HG02981 (cell line): ENCODE measurements around the gene ARHGAP31.
A peak's percentile ranks its signal among the peaks of the same experiment; 100 is the strongest.

ENCODE experiments used
- ATAC-seq: cut with Tn5 transposase; IDR thresholded peaks from one replicate; pipeline ENCODE4 v1.9.1; 2021; ENCODE audit warnings: mild to moderate bottlenecking, moderate library complexity; ENCODE audit not compliant: unreplicated experiment

Gene ARHGAP31

DNA sequence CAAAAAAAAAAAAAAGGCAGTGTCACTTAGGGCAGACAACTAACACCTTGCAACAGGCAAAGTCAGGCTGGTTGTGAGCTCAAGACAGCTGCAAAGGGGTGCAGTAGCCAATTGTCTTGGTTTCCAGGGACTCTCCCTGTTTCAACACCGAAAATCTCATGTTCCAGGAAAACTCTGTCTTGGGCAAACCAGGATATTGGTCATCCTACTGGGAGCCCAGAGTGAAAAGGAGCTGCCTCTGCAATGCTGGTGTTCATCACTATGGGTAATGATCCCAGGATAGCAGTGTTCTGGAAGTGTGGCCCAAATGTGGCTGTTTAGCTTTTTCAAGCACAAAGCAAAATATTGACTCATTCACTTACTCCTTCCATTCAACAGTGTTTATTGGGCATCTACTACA, 82.6 kb downstream of the ARHGAP31 start:
- no peak for ATAC-seq

DNA sequence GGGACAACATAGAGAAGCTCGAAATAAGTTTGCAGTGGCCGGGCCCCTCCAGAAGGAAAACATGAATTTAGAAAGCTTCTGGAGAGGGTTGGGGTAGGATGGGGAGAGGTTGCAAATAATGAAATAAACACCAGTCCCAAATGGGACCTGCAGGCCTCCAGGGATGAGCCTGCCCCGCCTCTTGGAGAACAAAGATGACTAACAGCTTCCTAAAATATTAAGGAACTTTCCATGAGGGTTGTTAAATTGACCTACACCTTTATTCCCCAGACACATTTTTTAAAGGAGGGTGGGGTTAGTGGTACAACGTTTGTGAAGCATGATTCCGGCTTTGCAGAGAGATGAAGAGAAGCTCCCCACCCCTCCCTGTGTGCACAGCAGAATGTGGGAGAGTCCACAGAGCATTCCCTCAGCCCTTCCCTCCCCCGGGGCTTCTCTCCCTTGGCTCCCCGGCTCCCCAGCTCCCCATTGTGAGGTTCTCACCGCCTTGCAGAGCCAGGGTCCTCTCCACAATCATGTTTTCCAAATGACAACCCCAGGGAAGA, 84.1 kb downstream of the ARHGAP31 start:
- no peak for ATAC-seq

DNA sequence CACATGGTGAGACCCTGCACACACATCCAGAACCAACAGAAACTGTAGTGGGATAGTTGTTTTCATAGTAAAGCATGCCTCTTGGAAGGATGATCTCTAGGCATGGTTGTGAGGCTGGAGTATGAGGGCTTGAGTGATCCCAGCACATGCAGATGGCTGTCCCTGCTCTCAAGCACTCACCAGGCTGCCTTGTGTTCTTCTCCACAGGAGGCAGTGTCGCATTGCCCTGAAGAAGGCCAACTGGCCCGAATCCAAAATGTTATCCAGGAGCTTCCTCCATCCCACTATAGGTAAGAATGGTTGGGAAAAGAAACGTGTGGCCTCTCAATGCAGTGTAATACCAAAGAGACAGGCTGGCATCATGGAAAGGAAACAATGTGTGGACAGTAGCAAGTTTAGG, 86.5 kb downstream of the ARHGAP31 start:
- no peak for ATAC-seq

DNA sequence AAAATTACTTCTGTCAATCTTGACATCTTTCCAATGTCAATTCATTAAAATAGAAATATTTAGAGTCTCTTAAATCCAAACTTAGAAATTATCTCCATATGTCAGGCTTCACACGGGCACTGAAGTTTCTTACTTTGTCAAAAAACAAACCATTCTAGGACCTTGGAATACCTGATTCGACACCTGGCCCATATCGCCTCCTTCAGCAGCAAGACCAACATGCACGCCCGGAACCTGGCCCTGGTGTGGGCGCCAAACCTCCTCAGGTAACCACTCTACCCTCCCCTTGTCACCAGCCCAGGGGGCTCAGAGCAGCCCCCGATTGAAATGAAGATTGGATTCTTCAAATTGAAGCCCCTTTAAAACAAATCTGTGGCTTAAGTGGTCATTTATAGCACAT, 88.0 kb downstream of the ARHGAP31 start:
- ATAC-seq = no peak

DNA sequence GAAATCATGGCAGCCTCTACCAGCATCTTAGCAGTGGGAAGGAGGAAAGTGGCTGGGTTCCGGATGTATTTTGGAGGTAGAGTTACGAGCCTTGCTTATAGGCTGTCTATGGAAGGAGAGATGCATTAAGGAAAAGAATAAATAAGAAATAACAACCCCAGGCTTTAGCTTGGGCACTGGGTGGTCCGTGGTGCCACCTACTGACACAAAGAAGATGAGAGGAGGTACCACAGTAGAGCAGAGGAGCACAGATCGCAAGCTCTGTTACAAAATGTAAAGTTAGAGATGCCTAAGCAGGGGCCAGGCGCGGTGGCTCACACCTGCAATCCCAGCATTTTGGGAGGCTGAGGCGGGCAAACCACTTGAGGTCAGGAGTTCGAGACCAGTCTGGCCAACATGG, 94.4 kb downstream of the ARHGAP31 start:
- ATAC-seq = no peak

DNA sequence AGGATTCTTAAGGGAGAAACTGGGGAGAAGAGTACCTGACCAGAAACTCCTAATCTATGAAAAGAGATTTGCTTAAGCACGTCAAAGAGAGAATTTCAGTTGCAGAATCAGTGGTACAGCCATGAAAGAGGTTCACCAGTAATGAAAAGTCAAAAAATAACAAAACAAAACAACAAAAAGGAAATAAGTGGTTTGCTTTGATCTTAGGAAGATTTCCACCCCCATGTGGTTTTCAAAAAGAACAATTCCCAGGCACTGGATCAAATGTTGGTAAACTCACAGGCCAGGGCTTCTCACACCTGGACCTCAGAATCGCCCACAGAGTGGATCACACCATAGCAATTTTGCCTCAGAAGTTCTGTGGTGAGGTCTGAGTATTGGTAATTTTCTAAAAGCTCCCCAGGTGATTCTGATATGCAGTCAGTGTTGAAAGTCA, 101.8 kb downstream of the ARHGAP31 start:
- ATAC-seq = peak; percentile 64

DNA sequence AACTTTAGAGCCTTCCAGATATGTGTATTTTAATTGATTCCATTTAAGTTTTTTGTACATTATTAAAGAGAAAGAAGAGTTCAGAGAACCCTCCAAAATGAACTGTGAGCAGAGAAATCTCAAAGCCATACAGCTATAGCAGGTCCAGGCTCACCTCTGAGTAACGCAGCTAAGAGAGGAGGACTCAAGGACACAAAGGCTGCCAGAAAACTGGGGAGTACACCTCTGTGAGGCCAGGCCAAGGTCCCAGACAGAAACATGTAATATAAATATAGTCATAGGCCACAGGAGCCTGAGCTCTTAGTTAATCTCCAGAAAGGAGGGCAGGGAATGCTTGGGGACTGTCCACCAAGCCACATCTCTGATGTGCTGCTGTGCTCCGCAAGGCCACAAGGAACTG, 102.7 kb downstream of the ARHGAP31 start:
- no peak for ATAC-seq

DNA sequence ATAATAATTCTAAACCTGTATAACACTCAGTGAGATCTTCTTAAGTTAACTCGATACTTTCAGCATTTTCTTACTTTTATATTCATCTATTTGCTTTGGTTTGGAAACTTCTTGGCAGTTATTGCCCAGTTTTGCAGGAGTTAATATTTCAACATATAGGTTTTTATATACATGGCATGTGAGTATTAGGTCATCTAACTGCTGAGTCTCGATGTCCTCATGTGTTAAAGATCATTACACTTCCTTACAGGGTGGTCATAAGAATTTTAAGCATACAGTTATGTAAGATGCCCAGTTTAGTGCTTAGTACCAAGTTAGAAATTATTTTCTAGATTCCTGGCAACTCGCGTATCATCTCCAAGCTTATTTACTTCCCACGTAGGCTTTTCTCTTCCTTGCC, 106.3 kb downstream of the ARHGAP31 start:
- no peak for ATAC-seq

DNA sequence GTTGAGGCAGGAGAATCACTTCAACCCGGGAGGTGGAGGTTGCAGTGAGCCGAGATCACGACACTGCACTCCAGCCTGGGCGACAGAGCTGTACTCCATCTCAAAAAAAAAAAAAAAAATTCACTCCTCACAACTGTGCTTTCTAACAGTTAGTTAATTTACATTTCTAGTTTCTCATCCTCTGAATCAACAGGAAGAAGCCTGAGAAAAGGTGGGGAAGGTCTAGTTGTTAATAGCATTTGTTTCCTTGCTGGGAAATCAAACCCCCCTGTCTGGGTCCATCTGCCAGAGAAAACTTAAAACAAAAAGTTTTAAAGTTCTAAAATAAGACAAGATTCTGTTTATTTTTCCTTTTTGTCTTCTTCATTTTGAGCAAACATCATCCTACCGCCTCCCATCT, 106.9 kb downstream of the ARHGAP31 start:
- peak; percentile 40 for ATAC-seq

DNA sequence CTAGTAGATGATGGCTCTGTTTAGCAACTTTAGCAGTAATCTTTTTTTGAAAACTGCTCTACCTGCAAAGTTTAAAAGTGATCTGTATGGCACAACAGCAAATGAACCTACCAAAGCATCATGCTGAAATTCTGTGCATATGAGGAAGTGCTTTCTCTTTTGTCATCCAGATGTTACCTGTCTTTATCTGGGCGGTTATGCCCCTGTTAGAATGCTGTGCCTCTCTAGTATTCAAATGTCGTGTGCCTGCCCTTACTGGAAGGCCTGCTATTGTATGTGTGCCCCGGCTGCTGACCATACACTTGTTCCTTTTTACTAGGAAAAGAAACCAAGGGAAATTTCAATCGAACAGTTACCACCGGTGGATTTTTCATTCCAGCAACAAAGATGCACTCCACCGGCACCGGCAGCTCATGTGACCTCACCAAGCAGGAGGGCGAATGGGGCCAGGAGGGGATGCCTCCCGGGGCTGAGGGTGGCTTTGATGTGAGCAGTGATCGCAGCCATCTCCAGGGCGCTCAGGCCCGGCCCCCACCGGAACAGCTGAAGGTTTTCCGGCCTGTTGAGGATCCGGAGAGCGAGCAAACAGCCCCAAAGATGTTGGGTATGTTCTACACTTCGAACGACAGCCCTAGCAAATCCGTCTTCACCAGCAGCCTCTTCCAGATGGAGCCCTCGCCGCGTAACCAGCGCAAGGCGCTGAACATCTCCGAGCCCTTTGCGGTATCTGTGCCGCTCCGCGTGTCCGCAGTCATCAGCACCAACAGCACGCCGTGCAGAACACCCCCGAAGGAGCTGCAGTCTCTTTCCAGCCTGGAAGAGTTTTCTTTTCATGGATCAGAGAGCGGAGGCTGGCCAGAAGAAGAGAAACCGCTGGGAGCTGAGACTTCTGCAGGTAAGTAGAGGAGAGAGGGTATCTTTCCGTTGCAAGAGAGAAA, 107.6 kb downstream of the ARHGAP31 start:
- peak; percentile 52 for ATAC-seq

DNA sequence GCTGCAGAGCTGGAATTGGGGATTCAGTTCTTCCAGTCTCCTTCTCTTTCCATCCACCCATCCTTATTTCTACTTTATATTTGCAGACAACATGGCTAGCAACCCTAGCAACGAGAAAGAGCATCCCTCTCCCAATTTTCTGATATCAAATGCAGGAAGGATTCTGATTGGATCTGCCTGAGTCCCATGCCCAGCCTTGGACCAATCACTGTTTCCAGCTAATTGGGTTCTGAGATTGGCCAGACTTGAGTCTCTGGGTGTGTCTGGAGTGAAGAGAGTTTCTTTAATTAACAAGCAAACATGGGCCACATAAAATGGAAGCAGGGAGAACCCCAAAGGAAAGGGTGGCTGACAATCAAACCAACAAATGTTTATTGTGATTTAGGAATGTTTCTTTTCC, 108.6 kb downstream of the ARHGAP31 start:
- no peak for ATAC-seq

DNA sequence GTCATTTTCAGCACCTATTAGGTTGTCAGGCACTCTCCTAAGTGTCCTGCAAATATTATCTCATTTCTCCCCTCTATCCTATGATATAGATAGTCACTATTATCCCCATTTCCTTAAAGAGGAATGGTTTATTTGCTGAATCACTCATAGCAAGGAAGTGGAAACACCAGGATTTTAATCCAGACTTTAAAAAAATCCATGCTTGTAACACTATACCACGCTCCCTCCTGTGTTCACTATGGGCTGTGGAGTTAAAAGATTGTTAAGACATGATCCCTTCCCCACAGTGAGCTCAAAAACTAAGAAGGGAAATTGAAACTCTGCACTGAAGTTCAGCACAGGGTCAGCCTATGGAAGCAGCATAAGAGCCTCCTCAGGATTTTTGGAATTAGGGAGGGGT, 109.0 kb downstream of the ARHGAP31 start:
- no peak for ATAC-seq

DNA sequence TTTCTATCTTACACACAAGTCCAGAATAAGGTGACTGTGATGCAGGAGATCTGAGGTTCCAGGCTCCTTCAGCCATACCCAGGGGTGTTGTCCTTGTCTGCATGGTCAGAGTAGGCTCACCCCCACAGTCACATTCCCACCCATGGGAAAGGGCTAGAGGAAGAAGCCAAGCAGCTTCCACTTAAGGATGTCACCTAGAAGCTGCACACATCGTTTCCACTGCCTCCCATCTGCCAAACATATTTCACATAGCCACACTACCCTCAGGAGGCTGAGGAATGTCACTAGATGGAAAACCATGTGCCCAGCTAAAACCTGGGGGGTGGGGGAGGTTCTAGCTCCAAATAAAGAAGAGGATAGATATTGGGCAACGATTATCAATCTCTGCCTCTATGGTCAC, 111.1 kb downstream of the ARHGAP31 start:
- ATAC-seq = no peak

DNA sequence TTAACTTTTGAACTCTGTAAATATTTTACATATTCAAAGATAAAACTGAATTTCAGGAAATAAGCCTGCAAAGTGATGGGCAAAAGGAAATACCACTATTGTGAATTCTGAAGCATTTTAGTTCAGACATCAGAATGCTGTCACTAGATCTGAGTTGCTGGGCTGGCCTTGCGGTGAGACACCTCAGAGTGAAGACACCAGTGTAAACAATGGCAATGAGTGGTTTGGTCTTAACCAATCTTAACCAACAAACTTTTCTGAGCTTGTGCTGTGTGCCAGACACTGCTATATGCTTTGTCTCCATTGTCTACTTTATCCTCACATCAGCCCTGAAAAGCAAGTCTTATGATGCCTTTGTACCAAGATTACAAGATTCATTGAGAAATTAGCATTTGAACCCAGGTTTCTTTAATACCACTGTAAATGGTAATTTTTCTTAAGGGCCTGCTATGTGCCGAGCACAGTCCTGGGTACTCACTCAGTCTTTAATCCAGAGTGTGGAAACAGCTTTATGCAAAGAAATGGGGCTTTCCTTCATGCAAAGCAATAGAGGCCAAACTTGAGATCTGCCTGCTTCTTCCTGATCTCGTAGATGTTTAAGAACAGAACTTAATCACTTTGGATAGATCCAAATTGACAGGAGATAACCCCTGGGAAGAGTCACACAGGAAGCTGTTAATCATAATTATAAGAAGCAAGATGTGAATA, 114.2 kb downstream of the ARHGAP31 start:
- ATAC-seq = no peak

DNA sequence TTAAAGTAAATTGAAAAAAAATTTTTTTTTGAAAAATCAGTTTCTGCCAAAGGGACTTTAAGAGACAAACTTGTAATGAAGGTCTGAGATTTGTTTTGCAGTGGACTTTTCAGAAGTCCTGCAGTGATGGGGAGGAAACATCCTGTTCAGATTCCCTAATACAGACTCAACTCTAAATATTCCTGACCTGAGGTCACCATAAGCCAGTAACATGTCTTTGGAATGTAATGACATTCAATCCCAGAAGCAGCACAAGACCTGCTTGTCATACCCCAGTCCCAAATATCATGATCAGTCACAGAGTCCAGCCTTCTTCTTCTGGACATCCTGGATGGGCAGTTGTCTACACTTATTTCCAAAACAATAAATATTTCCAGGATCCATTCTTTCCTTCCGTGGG, 115.7 kb downstream of the ARHGAP31 start:
- ATAC-seq = no peak

DNA sequence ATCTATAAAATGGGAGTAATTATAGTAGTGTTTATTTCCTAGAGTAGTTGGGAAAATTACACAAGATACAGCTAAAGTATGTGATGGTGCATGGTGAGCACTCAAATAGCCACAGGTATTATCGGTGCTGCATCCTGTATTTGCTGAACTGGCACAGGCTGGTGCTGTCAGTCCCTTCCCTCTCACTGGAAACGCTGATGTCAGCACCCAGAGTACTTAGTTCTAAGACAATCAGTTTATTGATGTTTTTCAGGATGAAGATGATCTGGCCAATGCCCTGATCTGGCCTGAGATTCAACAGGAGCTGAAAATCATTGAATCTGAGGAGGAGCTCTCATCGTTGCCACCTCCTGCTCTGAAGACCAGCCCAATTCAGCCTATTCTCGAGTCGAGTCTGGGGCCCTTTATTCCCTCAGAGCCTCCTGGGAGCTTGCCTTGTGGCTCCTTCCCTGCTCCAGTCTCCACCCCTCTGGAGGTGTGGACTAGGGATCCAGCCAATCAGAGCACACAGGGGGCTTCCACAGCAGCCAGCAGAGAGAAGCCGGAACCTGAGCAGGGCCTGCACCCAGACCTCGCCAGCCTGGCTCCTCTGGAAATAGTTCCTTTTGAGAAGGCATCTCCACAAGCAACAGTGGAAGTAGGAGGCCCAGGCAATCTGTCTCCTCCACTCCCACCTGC, 119.6 kb downstream of the ARHGAP31 start:
- no peak for ATAC-seq

DNA sequence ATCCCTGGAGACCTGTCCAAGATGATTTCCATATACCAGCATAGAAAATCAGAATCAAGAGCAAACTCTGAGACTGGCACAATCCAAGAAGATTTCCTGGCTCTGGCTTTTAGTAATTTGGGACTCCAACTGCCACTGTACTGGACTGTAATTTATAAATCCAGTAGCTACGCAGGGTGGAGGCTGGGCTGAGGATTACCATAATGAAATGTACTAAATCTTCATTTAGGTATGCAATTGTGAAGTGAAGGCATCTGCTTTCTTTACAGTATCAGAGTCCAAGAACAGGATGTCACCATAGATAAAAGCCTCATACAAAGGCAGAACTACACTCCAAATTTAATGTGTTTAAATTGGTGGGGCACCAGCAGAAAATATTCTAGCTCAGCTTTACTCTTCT, 122.7 kb downstream of the ARHGAP31 start:
- ATAC-seq = no peak

DNA sequence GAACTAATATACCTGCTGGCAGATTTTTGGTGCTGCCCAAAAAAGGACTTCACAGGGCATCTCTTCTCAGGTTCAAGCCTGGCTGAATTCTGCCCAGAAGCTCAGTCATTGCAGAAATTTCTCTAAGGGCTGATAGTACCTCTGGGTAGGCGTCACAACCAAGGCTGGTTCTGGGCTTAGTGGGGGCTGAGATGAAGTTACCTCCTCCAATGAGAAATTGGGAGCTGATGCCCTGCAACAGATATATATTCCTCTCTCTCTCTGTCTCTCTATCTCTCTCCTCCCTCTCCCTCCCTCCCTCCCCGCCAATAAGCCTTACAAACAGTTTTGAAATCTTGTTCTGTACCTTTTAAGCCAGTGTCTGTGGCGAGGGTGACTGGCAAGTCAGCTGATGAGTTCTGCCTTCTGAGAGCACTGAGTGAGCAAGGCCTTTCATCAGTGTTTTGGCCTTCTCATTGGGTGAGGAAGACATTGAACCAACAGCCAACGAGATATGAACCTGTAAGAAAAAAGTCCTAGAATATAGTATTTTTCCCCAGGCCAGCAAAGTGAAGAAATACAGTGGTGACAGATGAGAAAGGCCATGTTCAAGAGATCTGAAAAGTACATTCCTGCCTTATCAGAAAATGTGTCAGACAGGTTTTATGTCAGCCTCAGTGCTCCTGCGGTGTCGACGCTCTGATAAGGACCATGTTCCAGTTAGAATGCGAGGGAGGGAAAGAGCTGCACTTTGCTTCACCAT, 123.8 kb downstream of the ARHGAP31 start:
- no peak for ATAC-seq

DNA sequence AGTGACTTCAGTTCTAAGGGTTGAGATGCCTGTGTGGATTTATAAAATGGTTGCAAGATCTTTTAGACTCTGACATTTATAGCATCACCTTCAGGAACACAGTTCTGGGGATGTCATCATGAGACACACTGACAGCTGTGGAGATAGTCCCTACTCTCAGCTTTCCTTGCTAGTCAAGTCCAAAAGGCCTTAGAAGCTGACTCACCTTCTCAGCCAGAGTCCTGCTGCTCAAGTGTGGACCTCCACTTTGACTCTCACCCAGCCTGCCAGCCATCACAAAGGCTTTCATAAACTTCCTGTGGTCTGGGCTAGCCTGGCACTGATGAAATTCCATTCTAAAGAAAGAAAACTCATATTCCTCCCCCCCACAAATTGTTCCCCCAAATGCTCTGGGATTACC, 124.5 kb downstream of the ARHGAP31 start:
- ATAC-seq = no peak

DNA sequence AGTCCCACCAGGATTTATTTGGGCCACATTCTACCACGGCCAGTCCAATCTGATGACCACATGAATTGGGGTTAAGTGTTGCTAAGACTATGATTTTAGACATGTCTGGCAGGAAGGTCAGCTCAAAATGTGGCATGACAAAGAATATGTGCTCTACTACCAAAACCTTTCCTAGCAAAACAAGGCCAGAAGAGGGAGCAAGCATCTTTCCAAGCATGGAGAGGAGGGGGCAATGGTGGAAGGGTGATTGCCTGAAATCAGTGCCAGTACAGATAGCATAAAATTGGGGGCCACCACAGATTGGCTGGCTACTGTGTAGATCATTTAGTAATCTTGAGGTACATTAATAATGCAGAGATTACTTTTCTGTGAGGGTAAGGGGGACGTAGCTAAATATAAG, 126.0 kb downstream of the ARHGAP31 start:
- ATAC-seq = no peak

DNA sequence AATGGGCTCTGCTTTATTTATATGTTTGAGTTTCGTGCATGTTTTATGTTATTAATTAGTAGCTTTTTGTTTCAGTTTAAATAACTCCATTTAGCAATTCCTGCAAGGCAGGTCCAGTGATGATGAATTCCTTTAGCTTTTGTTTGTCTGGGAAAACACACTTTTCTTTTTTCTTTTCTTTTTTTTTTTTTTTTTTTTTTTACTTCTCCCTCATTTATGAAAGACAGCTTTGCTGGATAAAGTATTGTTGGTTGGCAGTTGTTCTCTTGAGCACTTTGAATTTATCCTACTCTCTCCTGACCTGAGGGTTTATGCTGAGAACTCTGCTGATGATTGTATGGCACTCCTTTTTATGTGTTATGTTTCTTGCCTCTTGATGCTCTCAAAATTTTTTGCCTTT, 133.5 kb downstream of the ARHGAP31 start:
- ATAC-seq = no peak
